CD4-positive, alpha-beta T cell (primary cell): ENCODE measurements around the gene TTC28. TPM values are rescaled to one million over a fixed set of nuclear protein-coding genes. Genes with fewer than 3 reads are reported as not detected.

ENCODE experiments used
- ATAC-seq: fragments of 200-7000 bp; cut with Tn5 transposase; one replicate; pipeline ENCODE4 v1.10.0; 2022; ENCODE audit warnings: mild to moderate bottlenecking; ENCODE audit not compliant: poor library complexity
- CTCF ChIA-PET: fragments of 350-600 bp; sonication (Branson Sonifier 250); formaldehyde crosslinking; loops from one replicate; lab custom pipeline; 2021; ENCODE audit warnings: antibody characterized with exemption, inconsistent platforms; lab: Charles Lee
- POLR2A ChIA-PET: fragments of 350-600 bp; sonication (Branson Sonifier 250); formaldehyde crosslinking; loops from one replicate; lab custom pipeline; 2021; ENCODE audit warnings: antibody characterized with exemption, inconsistent platforms; lab: Charles Lee
- DNase-seq, 14 experiments: peaks; one replicate each; pipeline ENCODE4 v3.0.0-alpha.2; 2013 to 2020; ENCODE audit warnings: mixed read lengths in 2 of 14
- H3K27ac ChIP-seq, 2 donors: one replicate each; pipeline versions ENCODE4 v1.5.1 to v1.7.0; 2013; ENCODE audit warnings: low read length in 2 of 2, low read depth in 1 of 2, mild to moderate bottlenecking in 1 of 2
- H3K27me3 ChIP-seq, 2 experiments: 1 replicate in 1 of 2; 2 replicates in 1 of 2; pipeline versions ENCODE4 v1.6.1 to v1.7.0; 2013; ENCODE audit warnings: low read length in 2 of 2, control low read depth in 1 of 2, mild to moderate bottlenecking in 1 of 2, moderate library complexity in 1 of 2; ENCODE audit not compliant: insufficient read depth in 2 of 2, control insufficient read depth in 1 of 2
- H3K36me3 ChIP-seq: one replicate; pipeline ENCODE4 v1.6.1; 2013; ENCODE audit warnings: low read length, control low read depth; ENCODE audit not compliant: insufficient read depth
- H3K4me1 ChIP-seq: one replicate; pipeline ENCODE4 v1.6.1; 2013; ENCODE audit warnings: low read length, control low read depth; ENCODE audit not compliant: insufficient read depth
- H3K4me3 ChIP-seq: one replicate; pipeline ENCODE4 v1.5.1; 2013; ENCODE audit warnings: mild to moderate bottlenecking, low read length, moderate library complexity
- H3K9me3 ChIP-seq, 2 experiments: 1 replicate in 1 of 2; 2 replicates in 1 of 2; pipeline versions ENCODE4 v1.6.1 to v1.7.0; 2013; ENCODE audit warnings: low read length in 2 of 2, mild to moderate bottlenecking in 2 of 2, control low read depth in 1 of 2, moderate library complexity in 1 of 2; ENCODE audit not compliant: control insufficient read depth in 1 of 2, insufficient read depth in 1 of 2
- H3K27ac Mint-ChIP-seq: one replicate; pipeline ENCODE4 v1.8.0; 2020; ENCODE audit warnings: mixed read lengths
- H3K27me3 Mint-ChIP-seq: one replicate; pipeline ENCODE4 v1.8.0; 2021; ENCODE audit warnings: mixed read lengths
- H3K36me3 Mint-ChIP-seq: one replicate; pipeline ENCODE4 v1.8.0; 2021; ENCODE audit warnings: low read depth, mixed read lengths
- H3K4me1 Mint-ChIP-seq: one replicate; pipeline ENCODE4 v1.8.0; 2021; ENCODE audit warnings: low read depth, mixed read lengths
- H3K4me3 Mint-ChIP-seq: one replicate; pipeline ENCODE4 v1.8.0; 2020; ENCODE audit warnings: mild to moderate bottlenecking, mixed read lengths
- H3K9me3 Mint-ChIP-seq: one replicate; pipeline ENCODE4 v1.8.0; 2020; ENCODE audit warnings: mixed read lengths
- CTCF ChIP-seq: fragments of 200-600 bp; IDR thresholded peaks from one replicate; pipeline ENCODE4 v1.8.0; 2022; ENCODE audit warnings: antibody characterized with exemption, mild to moderate bottlenecking
- intact Hi-C, 2 experiments: fragments of 100-400 bp; cut with DNase I in 1 of 2; cut with micrococcal nuclease in 1 of 2; formaldehyde crosslinking; loops; one replicate each; pipeline versions ENCODE4 v1.15.1 to v1.9.0; 2023 to 2025; cut with DNase I, micrococcal nuclease
- total RNA-seq, 174 experiments: library from RNA in 2 of 174; stranded (reverse) in 2 of 174; gene quantifications; one replicate each; pipeline ENCODE4 v1.2.3 and lab custom pipeline; 2021 to 2026

The TTC28 gene
- total RNA-seq, 2 experiments from 2014 or later, result 4.6 to 5.7 TPM

GRCh38 chr22:27986459-27986858 is 693.2 kb downstream of the TTC28 start:
- Histone ChIP-seq H3K36me3 (no peaks in the 10 kb centered on the region), H3K9me3 (no peaks in the 10 kb centered on the region), H3K27ac (no peak overlapping the region), H3K4me3 (no peak overlapping the region), H3K27me3 (no peaks in the 10 kb centered on the region), H3K4me1 (peaks cover 2% of the 10 kb centered on the region)
- Mint-ChIP-seq H3K27ac (no peak overlapping the region), H3K27me3 (no peaks in the 10 kb centered on the region), H3K9me3 (no peaks in the 10 kb centered on the region), H3K4me1 (no peaks in the 10 kb centered on the region), H3K36me3 (peaks cover 23% of the 10 kb centered on the region), H3K4me3 (no peak overlapping the region)
- TF ChIP-seq CTCF, result no peak
- ATAC-seq (no peak), DNase-seq (no peak)
- ChIA-PET CTCF (interaction anchor here (0.5 kb wide), 1 partner anchor 737 kb away, joined by 3 read pairs; no protein-coding TSS in a partner anchor), POLR2A (no interaction called here)
- intact Hi-C loops, result no loop called here

- Histone ChIP-seq H3K36me3 (no peaks in the 10 kb centered on the region), H3K9me3 (no peaks in the 10 kb centered on the region), H3K27ac (no peak overlapping the region), H3K27me3 (no peaks in the 10 kb centered on the region), H3K4me3 (no peak overlapping the region), H3K4me1 (peaks cover 2% of the 10 kb centered on the region)
- CTCF ChIA-PET, result interaction anchor here (0.5 kb wide), 1 partner anchor 738 kb away, joined by 3 read pairs; no protein-coding TSS in a partner anchor
- intact Hi-C loops, result no loop called here
- no peaks in the 10 kb centered on the region for H3K4me1 Mint-ChIP-seq
- H3K9me3 Mint-ChIP-seq, result no peaks in the 10 kb centered on the region
- DNase-seq (no peak), ATAC-seq (no peak)
- H3K36me3 Mint-ChIP-seq, result peaks cover 23% of the 10 kb centered on the region
- no peaks in the 10 kb centered on the region for H3K27me3 Mint-ChIP-seq
- TF ChIP-seq CTCF, result no peak
- H3K4me3 Mint-ChIP-seq, result no peak overlapping the region
- no peak overlapping the region for H3K27ac Mint-ChIP-seq
- POLR2A ChIA-PET, result no interaction called here
These were observed 694.0 kb downstream of the TTC28 start for GRCh38 chr22:27985323-27986275.

- POLR2A ChIA-PET, result no interaction called here
- no peak overlapping the region for H3K27ac ChIP-seq
- Mint-ChIP-seq H3K36me3 (peaks cover 23% of the 10 kb centered on the region), H3K4me3 (no peak overlapping the region), H3K27me3 (no peaks in the 10 kb centered on the region), H3K27ac (no peak overlapping the region), H3K9me3 (no peaks in the 10 kb centered on the region), H3K4me1 (no peaks in the 10 kb centered on the region)
- no peaks in the 10 kb centered on the region for H3K27me3 ChIP-seq
- intact Hi-C loops, result no loop called here
- DNase-seq (no peak), ATAC-seq (no peak)
- no peaks in the 10 kb centered on the region for H3K9me3 ChIP-seq
- no peaks in the 10 kb centered on the region for H3K36me3 ChIP-seq
- H3K4me1 ChIP-seq, result peaks cover 2% of the 10 kb centered on the region
- CTCF ChIA-PET, result no interaction called here
- TF ChIP-seq CTCF, result no peak
- H3K4me3 ChIP-seq, result no peak overlapping the region
These were observed 694.9 kb downstream of the TTC28 start for GRCh38 chr22:27984723-27985122.
